Keratinocyte (primary cell): ENCODE measurements around the gene AP4B1. TPM values are rescaled to one million over a fixed set of nuclear protein-coding genes. Genes with fewer than 3 reads are reported as not detected.

Experiments
- DNase-seq: peaks from one replicate; pipeline ENCODE4 v3.0.0-alpha.2; 2011; ENCODE audit warnings: low read depth, missing footprints, low spot score
- FAIRE-seq: peaks from 2 replicates; lab custom pipeline; 2011; peaks lifted over from hg19 to GRCh38; lab: Jason Lieb, UNC
- H2AFZ ChIP-seq: 2 replicates; pipeline ENCODE4 v1.6.0; 2012; ENCODE audit warnings: low read length, control low read depth, inconsistent platforms; ENCODE audit not compliant: control insufficient read depth
- H3K27ac ChIP-seq: 2 replicates; pipeline ENCODE4 v1.5.1; 2011; ENCODE audit warnings: low read length; ENCODE audit not compliant: control insufficient read depth, insufficient read depth
- H3K27me3 ChIP-seq: 3 replicates; pipeline ENCODE4 v1.6.0; 2011; ENCODE audit warnings: low read length; ENCODE audit not compliant: control insufficient read depth, insufficient read depth; ENCODE audit errors: extremely low read depth
- H3K36me3 ChIP-seq, 2 experiments: 2 replicates in 1 of 2; 3 replicates in 1 of 2; pipeline ENCODE4 v1.5.1; 2011; ENCODE audit warnings: low read length in 2 of 2, mild to moderate bottlenecking in 1 of 2; ENCODE audit not compliant: control insufficient read depth in 2 of 2, insufficient read depth in 2 of 2; ENCODE audit errors: extremely low read depth in 1 of 2
- H3K4me1 ChIP-seq: 3 replicates; pipeline ENCODE4 v1.5.1; 2011; ENCODE audit warnings: low read length; ENCODE audit not compliant: control insufficient read depth, insufficient read depth; ENCODE audit errors: extremely low read depth
- H3K4me2 ChIP-seq: 3 replicates; pipeline ENCODE4 v1.6.0; 2011; ENCODE audit warnings: low read depth, low read length; ENCODE audit not compliant: control insufficient read depth, insufficient read depth; ENCODE audit errors: extremely low read depth
- H3K4me3 ChIP-seq, 3 experiments: fragments of 200-600 bp in 1 of 3; sonication (generic) in 1 of 3; 2 replicates in 2 of 3; 3 replicates in 1 of 3; pipeline ENCODE4 v1.5.1; 2011 to 2016; ENCODE audit warnings: low read length in 3 of 3, mild to moderate bottlenecking in 3 of 3, control low read depth in 2 of 3, inconsistent platforms in 1 of 3, low read depth in 1 of 3, mixed read lengths in 1 of 3, mixed run types in 1 of 3, moderate library complexity in 1 of 3; ENCODE audit not compliant: control insufficient read depth in 2 of 3, insufficient read depth in 2 of 3; ENCODE audit errors: extremely low read depth in 1 of 3
- H3K79me2 ChIP-seq: 2 replicates; pipeline ENCODE4 v1.6.0; 2012; ENCODE audit warnings: low read length; ENCODE audit not compliant: control insufficient read depth, insufficient read depth
- H3K9ac ChIP-seq: 3 replicates; pipeline ENCODE4 v1.6.0; 2011; ENCODE audit warnings: low read length; ENCODE audit not compliant: control insufficient read depth, insufficient read depth; ENCODE audit errors: extremely low read depth
- H3K9me1 ChIP-seq: 3 replicates; pipeline ENCODE4 v1.6.0; 2011; ENCODE audit warnings: low read length; ENCODE audit not compliant: control insufficient read depth, insufficient read depth; ENCODE audit errors: extremely low read depth
- H3K9me3 ChIP-seq: 2 replicates; pipeline ENCODE4 v1.5.1; 2012; ENCODE audit warnings: low read depth, low read length; ENCODE audit not compliant: control insufficient read depth
- H4K20me1 ChIP-seq: 3 replicates; pipeline ENCODE4 v1.6.0; 2011; ENCODE audit warnings: low read length; ENCODE audit not compliant: control insufficient read depth, insufficient read depth; ENCODE audit errors: extremely low read depth
- CTCF ChIP-seq, 3 experiments: IDR thresholded peaks in 1 of 3; conservative IDR thresholded peaks in 1 of 3; optimal IDR thresholded peaks in 1 of 3; 2 replicates in 2 of 3; 3 replicates in 1 of 3; pipeline versions ENCODE3 to v1.5.1; 2011; ENCODE audit warnings: low read length in 3 of 3, mild to moderate bottlenecking in 3 of 3, moderate library complexity in 2 of 3, control low read depth in 1 of 3, inconsistent platforms in 1 of 3; ENCODE audit not compliant: insufficient read depth in 2 of 3; ENCODE audit errors: extremely low read depth in 1 of 3
- EZH2 ChIP-seq: IDR thresholded peaks from one replicate; pipeline ENCODE4 v1.6.1; 2012; ENCODE audit warnings: inconsistent platforms, mild to moderate bottlenecking, low read length, moderate library complexity
- dilution Hi-C: fragments of 300-500 bp; cut with MboI; formaldehyde crosslinking; loops from one replicate; pipeline ENCODE4 v1.7.0; 2020; ENCODE audit warnings: low sequenced_read_pairs; ENCODE audit not compliant: extremely low pct_ligation_motif_present
- polyA plus RNA-seq, 5 experiments: library from polyadenylated mRNA; depleted of rRNA in 3 of 5; stranded (reverse) in 3 of 5; stranded (forward) in 1 of 5; unstranded in 1 of 5; fragments of >200 nt; gene quantifications; 1 replicate in 1 of 5; 2 replicates in 3 of 5; 3 replicates in 1 of 5; pipeline versions ENCODE4 v1.2.1 to v1.2.3, GENCODE V29; 2011 to 2012; ENCODE audit warnings: missing spikeins in 2 of 5, low read depth in 1 of 5, low replicate concordance in 1 of 5

The AP4B1 gene
- polyA plus RNA-seq, 1 donor (not counting 4 experiments of a cell fraction or from before 2014, with no cell fraction given) = 16.5 TPM

GRCh38 chr1:113860891-113861290 is 43.7 kb downstream of the AP4B1 start:
- dilution Hi-C loops = no loop called here
- Histone ChIP-seq H3K9me1 (no peaks in the 10 kb centered on the region), H3K36me3 (no peaks in the 10 kb centered on the region), H3K79me2 (no peaks in the 10 kb centered on the region), H3K4me3 (no peak overlapping the region), H3K4me1 (peaks cover 28% of the 10 kb centered on the region), H3K27me3 (no peaks in the 10 kb centered on the region), H2AFZ (peak overlapping the region; percentile 79), H3K27ac (peak overlapping the region; percentile 5), H3K4me2 (peak overlapping the region; percentile 69), H3K9me3 (no peaks in the 10 kb centered on the region), H4K20me1 (no peaks in the 10 kb centered on the region), H3K9ac (no peak overlapping the region)
- TF ChIP-seq CTCF (optimal IDR thresholded peaks at IDR 0.05 in 1 of 3, IDR thresholded peaks at IDR 0.05 in 1 of 3, conservative IDR thresholded peaks at IDR 0.05 in 1 of 3; ENCODE audit: extremely low read depth in 1 of 3, insufficient read depth in 2 of 3, low read length in 3 of 3) = no peak
- no peak for TF ChIP-seq EZH2
- DNase-seq = no peak
- no peak for FAIRE-seq

GRCh38 chr1:113859478-113860175 is 45.0 kb downstream of the AP4B1 start:
- dilution Hi-C loops = no loop called here
- peaks cover 33% of the 10 kb centered on the region for H3K4me1 ChIP-seq
- H3K27me3 ChIP-seq = no peaks in the 10 kb centered on the region
- H3K9me1 ChIP-seq = no peaks in the 10 kb centered on the region
- H3K9ac ChIP-seq = no peak overlapping the region
- H4K20me1 ChIP-seq = no peaks in the 10 kb centered on the region
- DNase-seq (no peak), FAIRE-seq (no peak)
- no peaks in the 10 kb centered on the region for H3K36me3 ChIP-seq
- H3K27ac ChIP-seq = no peak overlapping the region
- peak overlapping the region; percentile 41 for H3K4me2 ChIP-seq
- peak overlapping the region; percentile 84 for H2AFZ ChIP-seq
- TF ChIP-seq EZH2 (no peak), CTCF (optimal IDR thresholded peaks at IDR 0.05 in 1 of 3, IDR thresholded peaks at IDR 0.05 in 1 of 3, conservative IDR thresholded peaks at IDR 0.05 in 1 of 3; ENCODE audit: extremely low read depth in 1 of 3, insufficient read depth in 2 of 3, low read length in 3 of 3) (no peak)
- no peak overlapping the region for H3K4me3 ChIP-seq
- H3K79me2 ChIP-seq = no peaks in the 10 kb centered on the region
- H3K9me3 ChIP-seq = no peaks in the 10 kb centered on the region
